ENCODE measurements around the gene ARL4A. TPM values are rescaled to one million over a fixed set of nuclear protein-coding genes. Genes with fewer than 3 reads are reported as not detected.

The ARL4A gene
- total and polyA plus RNA-seq, 2 of the 13 experiments (the other 11 are each of a cell fraction or from before 2014, with no cell fraction given), result 10.8 to 25.6 TPM

DNA sequence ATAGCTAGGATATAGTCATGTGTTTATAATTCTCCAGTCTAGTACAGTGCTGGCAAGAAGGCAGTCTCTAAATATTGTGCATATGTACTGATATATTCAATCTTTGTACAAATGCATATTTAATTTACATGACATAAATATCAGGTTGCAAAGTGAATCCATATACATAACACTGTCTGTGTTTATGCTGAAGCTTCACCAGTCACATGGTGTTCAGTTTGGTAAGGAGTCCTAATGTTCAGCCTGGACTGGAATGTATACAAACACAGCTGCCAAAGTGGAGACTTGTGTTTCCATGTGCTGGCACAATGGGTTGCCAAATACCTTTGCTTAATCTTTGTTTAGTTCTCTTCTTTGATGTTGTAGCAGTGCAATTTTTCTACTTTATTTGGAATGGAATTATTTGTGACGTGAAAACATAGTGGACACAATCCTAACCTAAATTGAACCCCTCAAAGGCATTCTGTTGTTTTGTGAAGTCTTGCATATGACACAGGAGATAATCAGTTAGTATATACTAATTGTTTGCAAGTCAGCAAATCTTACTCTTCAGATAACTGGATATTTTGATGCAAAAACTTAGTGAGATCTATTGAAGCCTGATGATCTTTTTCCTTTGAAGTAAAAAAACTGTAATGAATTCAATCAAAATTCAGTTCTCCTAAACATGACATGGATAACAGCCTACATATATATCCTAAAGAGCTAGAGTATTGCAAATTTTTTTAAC is 17.3 kb upstream of the ARL4A start (continued):
- TF ChIP-seq, protein P1, sequence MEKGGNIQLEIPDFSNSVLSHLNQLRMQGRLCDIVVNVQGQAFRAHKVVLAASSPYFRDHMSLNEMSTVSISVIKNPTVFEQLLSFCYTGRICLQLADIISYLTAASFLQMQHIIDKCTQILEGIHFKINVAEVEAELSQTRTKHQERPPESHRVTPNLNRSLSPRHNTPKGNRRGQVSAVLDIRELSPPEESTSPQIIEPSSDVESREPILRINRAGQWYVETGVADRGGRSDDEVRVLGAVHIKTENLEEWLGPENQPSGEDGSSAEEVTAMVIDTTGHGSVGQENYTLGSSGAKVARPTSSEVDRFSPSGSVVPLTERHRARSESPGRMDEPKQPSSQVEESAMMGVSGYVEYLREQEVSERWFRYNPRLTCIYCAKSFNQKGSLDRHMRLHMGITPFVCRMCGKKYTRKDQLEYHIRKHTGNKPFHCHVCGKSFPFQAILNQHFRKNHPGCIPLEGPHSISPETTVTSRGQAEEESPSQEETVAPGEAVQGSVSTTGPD (CRISPR knock-in tag; IDR thresholded peaks at IDR 0.05), result peak; percentile 61; the same call in 1 of the 2 replicates
- TF ChIP-seq ZMYM2 (CRISPR knock-in tag; IDR thresholded peaks at IDR 0.05) (no peak), ZNF562 (CRISPR knock-in tag; IDR thresholded peaks at IDR 0.05; ENCODE audit: borderline replicate concordance) (no peak), MBNL3 (CRISPR knock-in tag; conservative IDR thresholded peaks at IDR 0.05) (no peak), ZFP41 (CRISPR knock-in tag; IDR thresholded peaks at IDR 0.05; ENCODE audit: borderline replicate concordance) (no peak), SATB2 (CRISPR knock-in tag; IDR thresholded peaks at IDR 0.05) (no peak), ZNF460 (CRISPR knock-in tag; IDR thresholded peaks at IDR 0.05; ENCODE audit: borderline replicate concordance) (no peak), ZNF207 (IDR thresholded peaks at IDR 0.05; ENCODE audit: borderline replicate concordance) (no peak), ZNF644 (CRISPR knock-in tag; IDR thresholded peaks at IDR 0.05; ENCODE audit: low read depth) (peak; percentile 71; the same call in 1 of the 2 replicates), ZNF235 (CRISPR knock-in tag; IDR thresholded peaks at IDR 0.05; ENCODE audit: borderline replicate concordance) (no peak), HOXA9 (CRISPR knock-in tag; IDR thresholded peaks at IDR 0.05; ENCODE audit: borderline replicate concordance) (no peak), FOXM1 (CRISPR knock-in tag; IDR thresholded peaks at IDR 0.05) (no peak), SNRNP70 (IDR thresholded peaks at IDR 0.05; ENCODE audit: low read depth, low read length) (no peak), ZFP36 (IDR thresholded peaks at IDR 0.05; ENCODE audit: borderline replicate concordance, low read depth, low read length, partially characterized antibody) (no peak), IRF2 (CRISPR knock-in tag; IDR thresholded peaks at IDR 0.05) (peak; percentile 59; the same call in 1 of the 2 replicates)
- TF ChIP-seq, protein P2, sequence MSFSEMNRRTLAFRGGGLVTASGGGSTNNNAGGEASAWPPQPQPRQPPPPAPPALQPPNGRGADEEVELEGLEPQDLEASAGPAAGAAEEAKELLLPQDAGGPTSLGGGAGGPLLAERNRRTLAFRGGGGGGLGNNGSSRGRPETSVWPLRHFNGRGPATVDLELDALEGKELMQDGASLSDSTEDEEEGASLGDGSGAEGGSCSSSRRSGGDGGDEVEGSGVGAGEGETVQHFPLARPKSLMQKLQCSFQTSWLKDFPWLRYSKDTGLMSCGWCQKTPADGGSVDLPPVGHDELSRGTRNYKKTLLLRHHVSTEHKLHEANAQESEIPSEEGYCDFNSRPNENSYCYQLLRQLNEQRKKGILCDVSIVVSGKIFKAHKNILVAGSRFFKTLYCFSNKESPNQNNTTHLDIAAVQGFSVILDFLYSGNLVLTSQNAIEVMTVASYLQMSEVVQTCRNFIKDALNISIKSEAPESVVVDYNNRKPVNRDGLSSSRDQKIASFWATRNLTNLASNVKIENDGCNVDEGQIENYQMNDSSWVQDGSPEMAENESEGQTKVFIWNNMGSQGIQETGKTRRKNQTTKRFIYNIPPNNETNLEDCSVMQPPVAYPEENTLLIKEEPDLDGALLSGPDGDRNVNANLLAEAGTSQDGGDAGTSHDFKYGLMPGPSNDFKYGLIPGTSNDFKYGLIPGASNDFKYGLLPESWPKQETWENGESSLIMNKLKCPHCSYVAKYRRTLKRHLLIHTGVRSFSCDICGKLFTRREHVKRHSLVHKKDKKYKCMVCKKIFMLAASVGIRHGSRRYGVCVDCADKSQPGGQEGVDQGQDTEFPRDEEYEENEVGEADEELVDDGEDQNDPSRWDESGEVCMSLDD (CRISPR knock-in tag; IDR thresholded peaks at IDR 0.05; ENCODE audit: borderline replicate concordance), result no peak
- TF ChIP-seq, protein P3, sequence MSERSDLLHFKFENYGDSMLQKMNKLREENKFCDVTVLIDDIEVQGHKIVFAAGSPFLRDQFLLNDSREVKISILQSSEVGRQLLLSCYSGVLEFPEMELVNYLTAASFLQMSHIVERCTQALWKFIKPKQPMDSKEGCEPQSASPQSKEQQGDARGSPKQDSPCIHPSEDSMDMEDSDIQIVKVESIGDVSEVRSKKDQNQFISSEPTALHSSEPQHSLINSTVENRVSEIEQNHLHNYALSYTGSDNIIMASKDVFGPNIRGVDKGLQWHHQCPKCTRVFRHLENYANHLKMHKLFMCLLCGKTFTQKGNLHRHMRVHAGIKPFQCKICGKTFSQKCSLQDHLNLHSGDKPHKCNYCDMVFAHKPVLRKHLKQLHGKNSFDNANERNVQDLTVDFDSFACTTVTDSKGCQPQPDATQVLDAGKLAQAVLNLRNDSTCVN (CRISPR knock-in tag; IDR thresholded peaks at IDR 0.05; ENCODE audit: borderline replicate concordance), result no peak

Data from HepG2 (cell line).